Measurements from ENCODE around the gene SLC7A6OS.
A peak's percentile ranks its signal among the peaks of the same experiment; 100 is the strongest.

The SLC7A6OS gene

DNA sequence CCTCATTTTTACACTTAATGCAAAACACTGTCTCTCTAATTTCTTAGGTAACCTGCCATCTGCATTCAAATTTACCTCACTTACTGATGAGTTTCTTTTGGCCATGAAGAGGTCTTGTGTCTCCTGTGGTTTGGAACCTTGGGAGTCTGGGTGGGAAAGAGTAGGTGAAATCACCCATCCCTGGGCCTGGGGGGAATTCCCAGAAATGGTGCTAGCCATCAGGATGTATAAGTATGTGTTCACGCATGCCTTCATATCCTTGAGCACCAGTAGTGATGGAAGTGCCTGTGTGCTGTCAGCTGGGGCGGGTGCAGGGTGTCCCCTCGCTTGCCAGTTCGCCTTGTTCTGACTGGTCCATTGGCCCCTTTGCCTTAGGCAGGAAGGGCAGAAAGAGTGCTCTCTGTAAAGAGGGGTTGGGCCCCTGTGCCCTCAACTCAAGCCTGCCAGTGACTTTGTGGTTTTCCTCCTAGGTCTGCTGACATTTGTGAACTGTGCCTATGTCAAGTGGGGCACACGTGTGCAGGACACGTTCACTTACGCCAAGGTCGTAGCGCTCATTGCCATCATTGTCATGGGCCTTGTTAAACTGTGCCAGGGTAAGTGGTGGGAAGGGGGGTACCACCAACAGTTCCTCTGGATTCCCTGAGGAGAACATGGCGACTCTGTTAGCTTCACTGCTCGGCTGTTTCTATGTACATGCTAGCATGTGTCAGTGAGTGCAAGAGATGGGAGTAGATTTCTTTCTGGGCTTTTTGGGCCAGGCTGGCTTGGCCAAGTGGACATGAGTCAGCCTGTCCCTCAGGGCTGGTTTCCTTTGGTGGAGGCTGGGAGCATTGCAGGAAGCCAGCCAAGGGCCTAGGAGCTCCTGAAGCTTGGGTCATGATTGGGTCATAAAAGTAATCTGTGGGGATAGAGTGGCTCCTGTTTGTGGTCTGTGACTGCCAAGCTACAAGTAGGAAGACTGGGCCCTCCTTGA lies 23.2 kb downstream of the SLC7A6OS start:
- H3K4me3 ChIP-seq (replicated peaks; ENCODE audit: insufficient read depth, low read length) = no peak overlapping the region
- H3K27ac ChIP-seq (replicated peaks) = peak overlapping the region; percentile 4; the same call in 1 of the 2 replicates
- TF ChIP-seq, protein P1, sequence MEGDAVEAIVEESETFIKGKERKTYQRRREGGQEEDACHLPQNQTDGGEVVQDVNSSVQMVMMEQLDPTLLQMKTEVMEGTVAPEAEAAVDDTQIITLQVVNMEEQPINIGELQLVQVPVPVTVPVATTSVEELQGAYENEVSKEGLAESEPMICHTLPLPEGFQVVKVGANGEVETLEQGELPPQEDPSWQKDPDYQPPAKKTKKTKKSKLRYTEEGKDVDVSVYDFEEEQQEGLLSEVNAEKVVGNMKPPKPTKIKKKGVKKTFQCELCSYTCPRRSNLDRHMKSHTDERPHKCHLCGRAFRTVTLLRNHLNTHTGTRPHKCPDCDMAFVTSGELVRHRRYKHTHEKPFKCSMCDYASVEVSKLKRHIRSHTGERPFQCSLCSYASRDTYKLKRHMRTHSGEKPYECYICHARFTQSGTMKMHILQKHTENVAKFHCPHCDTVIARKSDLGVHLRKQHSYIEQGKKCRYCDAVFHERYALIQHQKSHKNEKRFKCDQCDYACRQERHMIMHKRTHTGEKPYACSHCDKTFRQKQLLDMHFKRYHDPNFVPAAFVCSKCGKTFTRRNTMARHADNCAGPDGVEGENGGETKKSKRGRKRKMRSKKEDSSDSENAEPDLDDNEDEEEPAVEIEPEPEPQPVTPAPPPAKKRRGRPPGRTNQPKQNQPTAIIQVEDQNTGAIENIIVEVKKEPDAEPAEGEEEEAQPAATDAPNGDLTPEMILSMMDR (IDR thresholded peaks at IDR 0.05; ENCODE audit: insufficient read depth, low read length) = no peak
- TF ChIP-seq, protein P2, sequence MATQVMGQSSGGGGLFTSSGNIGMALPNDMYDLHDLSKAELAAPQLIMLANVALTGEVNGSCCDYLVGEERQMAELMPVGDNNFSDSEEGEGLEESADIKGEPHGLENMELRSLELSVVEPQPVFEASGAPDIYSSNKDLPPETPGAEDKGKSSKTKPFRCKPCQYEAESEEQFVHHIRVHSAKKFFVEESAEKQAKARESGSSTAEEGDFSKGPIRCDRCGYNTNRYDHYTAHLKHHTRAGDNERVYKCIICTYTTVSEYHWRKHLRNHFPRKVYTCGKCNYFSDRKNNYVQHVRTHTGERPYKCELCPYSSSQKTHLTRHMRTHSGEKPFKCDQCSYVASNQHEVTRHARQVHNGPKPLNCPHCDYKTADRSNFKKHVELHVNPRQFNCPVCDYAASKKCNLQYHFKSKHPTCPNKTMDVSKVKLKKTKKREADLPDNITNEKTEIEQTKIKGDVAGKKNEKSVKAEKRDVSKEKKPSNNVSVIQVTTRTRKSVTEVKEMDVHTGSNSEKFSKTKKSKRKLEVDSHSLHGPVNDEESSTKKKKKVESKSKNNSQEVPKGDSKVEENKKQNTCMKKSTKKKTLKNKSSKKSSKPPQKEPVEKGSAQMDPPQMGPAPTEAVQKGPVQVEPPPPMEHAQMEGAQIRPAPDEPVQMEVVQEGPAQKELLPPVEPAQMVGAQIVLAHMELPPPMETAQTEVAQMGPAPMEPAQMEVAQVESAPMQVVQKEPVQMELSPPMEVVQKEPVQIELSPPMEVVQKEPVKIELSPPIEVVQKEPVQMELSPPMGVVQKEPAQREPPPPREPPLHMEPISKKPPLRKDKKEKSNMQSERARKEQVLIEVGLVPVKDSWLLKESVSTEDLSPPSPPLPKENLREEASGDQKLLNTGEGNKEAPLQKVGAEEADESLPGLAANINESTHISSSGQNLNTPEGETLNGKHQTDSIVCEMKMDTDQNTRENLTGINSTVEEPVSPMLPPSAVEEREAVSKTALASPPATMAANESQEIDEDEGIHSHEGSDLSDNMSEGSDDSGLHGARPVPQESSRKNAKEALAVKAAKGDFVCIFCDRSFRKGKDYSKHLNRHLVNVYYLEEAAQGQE (IDR thresholded peaks at IDR 0.05; ENCODE audit: insufficient replicate concordance, low read depth) = no peak
- TF ChIP-seq SPI1 (IDR thresholded peaks at IDR 0.05; ENCODE audit: borderline replicate concordance, low read depth) (no peak), POLR2AphosphoS5 (IDR thresholded peaks at IDR 0.05; ENCODE audit: low read depth) (no peak), GABPA (IDR thresholded peaks at IDR 0.05; ENCODE audit: low read depth) (no peak)
- DNase-seq (ENCODE audit: low read depth in 1 of 2, low spot score in 1 of 2) = no peak
- no peaks in the 10 kb centered on the region for H3K27me3 ChIP-seq (ENCODE audit: insufficient read depth, poor library complexity, severe bottlenecking)

- peak overlapping the region; percentile 88 for H3K27ac ChIP-seq (replicated peaks)
Measured at GRCh38 chr16:68286153-68287074, 24.3 kb downstream of the SLC7A6OS start.

More at GRCh38 chr16:68286153-68287074, 24.3 kb downstream of the SLC7A6OS start:
- TF ChIP-seq, protein P1 (IDR thresholded peaks at IDR 0.05; ENCODE audit: insufficient read depth, low read length) = no peak
- TF ChIP-seq, protein P2 (IDR thresholded peaks at IDR 0.05; ENCODE audit: insufficient replicate concordance, low read depth) = no peak
- TF ChIP-seq POLR2AphosphoS5 (IDR thresholded peaks at IDR 0.05; ENCODE audit: low read depth) (no peak), GABPA (IDR thresholded peaks at IDR 0.05; ENCODE audit: low read depth) (no peak), SPI1 (IDR thresholded peaks at IDR 0.05; ENCODE audit: borderline replicate concordance, low read depth) (peak; percentile 98)
- Histone ChIP-seq H3K27me3 (ENCODE audit: insufficient read depth, poor library complexity, severe bottlenecking) (no peaks in the 10 kb centered on the region), H3K4me3 (replicated peaks; ENCODE audit: insufficient read depth, low read length) (no peak overlapping the region)
- peak in 1 of 2 experiments; percentile 78 for DNase-seq (ENCODE audit: low read depth in 1 of 2, low spot score in 1 of 2)
